Fibroblast of lung (primary cell): ENCODE measurements around the gene SCRT2.

Source experiments
- CTCF ChIP-seq, 2 donors: IDR thresholded peaks in 1 of 2; conservative IDR thresholded peaks in 1 of 2; 1 replicate in 1 of 2; 2 replicates in 1 of 2; pipeline ENCODE4 v1.5.1; 2011 to 2012; ENCODE audit warnings: low read length in 2 of 2, control low read depth in 1 of 2, inconsistent platforms in 1 of 2, low read depth in 1 of 2, mild to moderate bottlenecking in 1 of 2
- EZH2 ChIP-seq: IDR thresholded peaks from 2 replicates; pipeline ENCODE4 v1.5.1; 2012; ENCODE audit warnings: low read length, control low read depth, mild to moderate bottlenecking; ENCODE audit errors: missing control alignments

DNA sequence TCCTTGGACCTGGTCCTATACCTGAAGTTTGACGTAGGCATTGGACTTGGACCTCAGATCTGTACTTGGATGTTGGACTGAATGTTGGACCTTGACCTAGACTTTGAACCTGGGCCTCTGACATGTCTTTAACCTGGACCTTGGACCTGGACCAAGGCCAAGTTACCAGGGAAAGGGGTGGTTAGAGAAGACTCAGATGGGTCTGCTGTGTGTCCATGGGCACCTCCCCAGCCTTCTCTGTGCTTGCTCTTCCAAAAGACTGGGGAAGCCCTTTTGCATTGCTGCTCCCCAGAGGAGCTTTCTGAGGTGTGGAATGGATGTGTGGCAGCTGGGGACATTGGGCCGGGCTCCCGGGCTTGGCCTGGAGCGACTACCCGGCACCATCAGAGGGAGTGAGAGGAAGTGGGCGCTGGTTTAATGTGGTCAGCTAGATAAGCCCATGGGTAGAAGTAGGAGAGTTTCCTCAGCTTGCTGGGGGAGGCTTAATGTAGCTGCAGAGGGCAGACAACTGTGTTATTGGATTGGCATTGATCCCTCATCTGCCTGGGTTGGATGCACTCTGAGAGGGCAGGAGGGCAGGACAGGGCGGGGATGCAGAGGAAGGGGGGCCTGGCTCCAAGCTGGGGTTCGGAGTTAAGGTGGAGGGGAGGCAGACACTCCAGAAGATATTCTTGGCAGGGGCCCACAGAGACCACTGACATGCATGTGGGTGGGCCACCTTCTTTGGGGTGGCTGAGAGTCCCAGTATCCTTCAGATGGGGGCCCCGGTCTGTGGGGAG lies 4.2 kb downstream of the SCRT2 start:
- TF ChIP-seq CTCF (conservative IDR thresholded peaks at IDR 0.05 in 1 of 2, IDR thresholded peaks at IDR 0.05 in 1 of 2; ENCODE audit: low read depth in 1 of 2, low read length in 2 of 2): no peak
- TF ChIP-seq EZH2: no peak
